Measurements from ENCODE around the gene GREB1L. TPM values are rescaled to one million over a fixed set of nuclear protein-coding genes. Genes with fewer than 3 reads are reported as not detected.

GREB1L gene
- 10 to 100 TPM; 13.2 to 16.0 (median 14.5) TPM for total RNA-seq

- H3K4me1 ChIP-seq: peaks cover 0 to 29% (median 29%) of the 10 kb centered on the region in 4 donors
- intact Hi-C loops (cut with DNase I): loop anchor here (5.0 kb wide), 1 partner anchor 205 kb away; no protein-coding TSS in a partner anchor
- DNase-seq (ENCODE audit: extremely low spot score): no peak
- H3K27ac ChIP-seq (replicated peaks in 1 of 4): peak within 1 kb of the TSS; percentile 73 to 81 (median 76)
- 0% methylated on average over 32 of the region's 87 CpGs for WGBS
- H3K4me3 ChIP-seq: peak within 1 kb of the TSS; percentile 66 to 83 (median 76)
- H3K36me3 ChIP-seq: no peaks in the 10 kb centered on the region
- TF ChIP-seq POLR2A (IDR thresholded peaks at IDR 0.05; ENCODE audit: low read depth): no peak
- TF ChIP-seq POLR2AphosphoS5 (IDR thresholded peaks at IDR 0.05): peak in 1 of 2 donors; percentile 36
- peak in 2 of 3 experiments; percentile 45 to 50 for TF ChIP-seq CTCF (IDR thresholded peaks at IDR 0.05)
- TF ChIP-seq EP300 (IDR thresholded peaks at IDR 0.05): no peak
- H3K9me3 ChIP-seq: no peaks in the 10 kb centered on the region
- peaks cover 0 to 37% (median 3%) of the 10 kb centered on the region in 4 donors for H3K27me3 ChIP-seq
These were observed at the start of gene GREB1L for GRCh38 chr18:21242141-21242779. TSS of gene GREB1L (plus strand) at chr18:21242232. CDS start at chr18:21383519, 141,287 bp downstream.

- TF ChIP-seq POLR2A (IDR thresholded peaks at IDR 0.05; ENCODE audit: low read depth) (no peak), POLR2AphosphoS5 (IDR thresholded peaks at IDR 0.05) (no peak), EP300 (IDR thresholded peaks at IDR 0.05) (no peak), CTCF (IDR thresholded peaks at IDR 0.05) (no peak)
- intact Hi-C loops (cut with DNase I): loop anchor here (10.0 kb wide), 1 partner anchor 763 kb away; no protein-coding TSS in a partner anchor
- H3K4me3 ChIP-seq: no peak overlapping the region
- 91% methylated on average over 5 of the region's 5 CpGs for WGBS
- H3K9me3 ChIP-seq: no peaks in the 10 kb centered on the region
- no peaks in the 10 kb centered on the region for H3K36me3 ChIP-seq
- DNase-seq (ENCODE audit: extremely low spot score): no peak
- no peaks in the 10 kb centered on the region for H3K27me3 ChIP-seq
- peaks cover 0 to 6% (median 2%) of the 10 kb centered on the region in 4 donors for H3K4me1 ChIP-seq
- H3K27ac ChIP-seq (replicated peaks in 1 of 4): no peak overlapping the region
These were observed 49.8 kb upstream of the GREB1L start for GRCh38 chr18:21192308-21192624.

GRCh38 chr18:21194871-21195771, 46.9 kb upstream of the GREB1L start:
- no peak overlapping the region for H3K27ac ChIP-seq (replicated peaks in 1 of 4)
- no peaks in the 10 kb centered on the region for H3K27me3 ChIP-seq
- intact Hi-C loops (cut with DNase I): loop anchor here (2.0 to 10.0 kb wide), 2 partner anchors 250 to 760 kb away; no protein-coding TSS in a partner anchor
- DNase-seq (ENCODE audit: extremely low spot score): no peak
- H3K4me1 ChIP-seq: peaks cover 0 to 4% (median 0%) of the 10 kb centered on the region in 4 donors
- WGBS: 17% methylated on average over 4 of the region's 4 CpGs
- H3K4me3 ChIP-seq: no peak overlapping the region
- H3K9me3 ChIP-seq: no peaks in the 10 kb centered on the region
- H3K36me3 ChIP-seq: no peaks in the 10 kb centered on the region
- no peak for TF ChIP-seq EP300 (IDR thresholded peaks at IDR 0.05)
- no peak for TF ChIP-seq POLR2AphosphoS5 (IDR thresholded peaks at IDR 0.05)
- no peak for TF ChIP-seq POLR2A (IDR thresholded peaks at IDR 0.05; ENCODE audit: low read depth)
- peak; percentile 73 to 76 (median 74) for TF ChIP-seq CTCF (IDR thresholded peaks at IDR 0.05)

GRCh38 chr18:21196426-21196825, 45.6 kb upstream of the GREB1L start:
- TF ChIP-seq POLR2A (IDR thresholded peaks at IDR 0.05; ENCODE audit: low read depth) (no peak), EP300 (IDR thresholded peaks at IDR 0.05) (no peak), CTCF (IDR thresholded peaks at IDR 0.05) (no peak), POLR2AphosphoS5 (IDR thresholded peaks at IDR 0.05) (no peak)
- Histone ChIP-seq H3K27ac (replicated peaks in 1 of 4) (no peak overlapping the region), H3K27me3 (peaks cover 0 to 7% (median 0%) of the 10 kb centered on the region in 4 donors), H3K4me1 (peaks cover 0 to 4% (median 0%) of the 10 kb centered on the region in 4 donors), H3K4me3 (no peak overlapping the region), H3K36me3 (no peaks in the 10 kb centered on the region), H3K9me3 (no peaks in the 10 kb centered on the region)
- 73% methylated on average over 1 of the region's 1 CpG for WGBS
- intact Hi-C loops (cut with DNase I): loop anchor here (10.0 kb wide), 1 partner anchor 758 kb away; no protein-coding TSS in a partner anchor
- DNase-seq (ENCODE audit: extremely low spot score): no peak

All from esophagus muscularis mucosa (tissue), 4 donors.